Measurements from ENCODE around the gene AMZ2.

The AMZ2 gene

DNA sequence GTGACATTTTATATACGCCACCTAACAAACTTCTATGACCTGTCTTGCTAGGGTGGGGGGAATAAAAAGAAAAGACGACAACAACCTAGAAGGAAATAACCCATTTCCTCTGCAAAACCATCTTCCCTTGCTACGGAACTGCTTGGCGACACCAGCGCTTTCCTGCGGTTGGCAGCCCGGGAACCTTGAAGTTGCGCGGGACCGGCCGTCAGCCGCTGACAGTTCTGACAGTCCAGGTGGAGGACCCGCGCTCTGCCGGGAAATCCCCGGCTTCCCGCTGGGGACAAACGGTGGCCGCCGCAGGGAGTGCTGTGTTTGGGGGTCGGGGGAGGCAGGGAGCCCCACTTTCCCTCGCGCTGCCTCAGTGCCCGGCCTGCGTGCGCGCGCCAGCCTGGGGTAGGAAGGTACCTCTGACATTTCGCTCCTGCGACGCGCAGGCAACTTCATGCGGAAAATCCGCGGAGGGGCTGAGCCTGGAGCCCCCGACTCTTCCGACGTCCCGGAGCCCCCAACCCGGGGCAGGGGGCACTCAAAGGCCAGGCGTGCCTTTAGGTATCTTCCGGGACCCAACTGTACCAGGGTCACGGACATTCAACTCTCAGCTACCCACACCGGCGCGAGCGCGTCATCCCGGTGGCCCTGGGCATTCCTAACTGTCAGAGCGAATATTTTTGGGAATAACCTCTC is 42.6 kb downstream of the AMZ2 start:
- in situ Hi-C loops (cut with MboI; ENCODE audit: low sequenced_read_pairs), result no loop called here

DNA sequence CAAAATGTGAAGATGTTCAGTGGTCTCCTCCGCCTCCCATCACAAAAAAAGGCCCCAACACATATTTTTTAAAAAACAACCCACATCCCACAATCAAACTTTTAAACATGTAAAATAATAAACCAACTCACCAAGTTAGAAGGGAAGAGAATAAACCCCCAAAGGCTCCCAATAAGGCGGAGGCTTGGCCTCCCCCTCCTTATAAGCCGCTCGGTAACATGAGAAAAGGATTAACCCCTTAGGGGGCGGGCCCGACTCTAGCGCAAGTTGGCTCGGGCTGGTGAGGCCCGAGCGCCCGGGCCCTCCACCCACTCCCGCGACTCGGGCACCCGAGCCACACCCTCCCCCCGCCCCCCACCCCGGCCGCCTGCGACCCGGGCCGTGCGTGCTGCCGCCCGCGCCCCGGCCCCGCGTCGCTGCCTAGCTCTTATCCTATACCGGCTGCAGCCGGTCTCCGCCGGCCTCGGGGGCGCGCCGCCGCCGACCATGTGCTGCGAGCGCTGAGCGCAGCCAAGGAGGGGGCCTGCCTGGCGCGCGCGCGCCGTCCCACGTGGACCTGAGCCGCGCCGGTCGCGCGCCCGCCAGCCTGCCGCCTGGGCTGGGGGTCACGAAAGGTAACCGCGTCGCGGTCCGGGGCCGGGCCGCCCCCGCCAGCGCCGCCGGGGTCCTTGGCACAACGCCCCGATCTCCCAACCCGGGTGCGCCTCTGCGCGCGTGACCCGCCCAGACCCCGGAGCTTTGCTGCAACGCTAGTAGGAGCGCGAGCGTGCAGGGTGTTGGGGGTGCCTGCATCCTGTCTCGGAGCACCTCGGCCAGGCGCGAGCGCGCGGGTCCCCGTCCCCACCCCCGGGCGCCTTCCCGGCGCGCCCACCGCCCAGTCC is 43.4 kb downstream of the AMZ2 start, which contains the start of the genes ARSG and SLC16A6:
ARSG (plus strand) TSS at position 541 of the 881 bp plus-strand sequence. CDS start 15,999 bp downstream, outside the sequence.
SLC16A6 (minus strand) TSS at position 173 of the 881 bp plus-strand sequence. CDS start 12,807 bp downstream, outside the sequence.
- in situ Hi-C loops (cut with MboI; ENCODE audit: low sequenced_read_pairs), result no loop called here

DNA sequence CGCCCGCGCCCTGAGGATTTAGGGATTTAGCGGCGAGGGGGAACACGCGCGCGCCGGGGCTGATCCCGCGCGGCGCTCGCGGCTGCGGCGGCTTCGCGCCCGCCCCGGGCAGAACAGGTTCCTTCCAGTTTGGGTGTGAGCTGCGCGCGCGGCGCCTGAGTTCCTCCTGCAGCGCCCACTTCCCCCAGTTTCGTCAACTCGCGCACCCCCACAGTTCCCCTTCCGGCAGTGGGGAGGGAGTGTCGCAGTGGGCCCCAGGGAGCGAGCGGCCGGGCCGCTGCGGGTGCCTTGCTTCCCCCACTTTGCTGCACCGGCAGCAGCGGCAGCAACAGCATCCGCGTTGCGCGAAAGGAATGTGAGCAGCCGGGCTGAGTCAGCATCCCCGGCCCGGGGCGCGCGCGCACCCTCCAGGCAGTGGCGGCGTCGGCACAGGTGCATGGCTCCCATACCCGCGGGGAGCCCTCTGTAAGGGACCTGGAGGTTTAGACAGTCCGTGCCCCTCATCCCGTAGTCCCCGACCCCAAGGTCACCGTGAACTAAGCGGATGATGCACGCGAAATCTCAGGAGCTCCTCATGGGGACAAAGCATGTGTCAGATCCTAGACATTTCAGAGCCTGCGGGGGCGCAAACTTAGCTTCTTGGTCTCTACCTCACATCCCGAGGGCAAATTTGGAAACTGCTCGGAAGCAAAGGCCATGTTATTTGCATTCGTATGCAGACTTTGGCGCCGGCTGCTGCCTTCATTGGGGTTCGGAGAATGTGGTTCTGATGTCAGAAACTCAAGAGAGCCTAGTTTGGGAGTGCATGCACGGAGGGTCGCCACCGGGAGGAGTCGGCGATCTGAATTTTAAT is 44.2 kb downstream of the AMZ2 start:
- in situ Hi-C loops (cut with MboI; ENCODE audit: low sequenced_read_pairs), result no loop called here

DNA sequence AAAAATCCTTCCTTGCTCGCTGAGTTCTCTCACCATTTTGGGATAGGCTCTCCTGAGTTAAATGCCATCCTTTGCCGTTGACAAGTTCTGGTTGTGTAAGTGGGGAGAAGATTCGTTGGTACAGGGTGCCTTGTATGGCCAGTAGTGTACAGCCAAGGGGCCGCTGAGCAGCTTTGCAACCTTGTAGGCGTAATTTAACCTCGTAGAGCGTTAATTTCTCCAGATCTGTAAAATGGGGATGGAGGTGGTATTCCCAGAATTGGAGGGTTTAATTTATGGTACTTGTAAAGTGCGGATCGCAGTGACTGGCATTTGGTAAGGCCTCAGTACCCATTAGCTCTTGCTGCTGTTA is 44.8 kb downstream of the AMZ2 start:
- in situ Hi-C loops (cut with MboI; ENCODE audit: low sequenced_read_pairs), result no loop called here

DNA sequence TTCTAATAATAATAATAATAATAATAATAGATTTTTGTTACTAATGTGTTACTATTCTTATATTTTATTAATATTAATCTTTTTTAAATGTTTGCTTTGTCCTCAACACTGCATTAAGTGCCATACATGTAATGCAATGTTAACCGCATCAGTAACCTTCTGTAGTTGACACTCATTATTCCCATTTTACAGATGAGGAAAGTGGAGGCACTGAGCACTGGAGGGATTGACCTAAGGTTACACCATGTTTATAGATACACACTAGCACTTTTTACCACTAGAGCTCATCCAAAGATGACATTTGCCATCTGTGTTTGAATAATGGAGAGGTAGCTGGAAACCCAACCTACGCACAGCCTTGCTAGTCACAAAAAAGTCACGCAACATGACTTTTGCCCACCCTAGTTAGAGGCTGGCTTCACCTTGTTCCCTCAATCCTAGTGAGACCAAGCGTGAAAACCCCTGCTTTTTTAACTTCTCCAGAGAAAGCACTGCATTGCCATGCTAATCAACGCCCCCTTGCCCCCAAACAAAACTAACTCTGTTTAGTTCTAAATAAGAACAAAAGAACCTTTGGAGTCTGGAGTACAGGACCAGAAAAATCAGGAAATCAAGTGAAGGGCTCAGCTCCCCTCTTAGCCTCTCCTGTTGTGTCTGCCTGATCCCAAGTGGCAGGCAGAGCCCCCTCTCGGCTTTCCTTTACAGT is 45.8 kb downstream of the AMZ2 start:
- in situ Hi-C loops (cut with MboI; ENCODE audit: low sequenced_read_pairs), result no loop called here

DNA sequence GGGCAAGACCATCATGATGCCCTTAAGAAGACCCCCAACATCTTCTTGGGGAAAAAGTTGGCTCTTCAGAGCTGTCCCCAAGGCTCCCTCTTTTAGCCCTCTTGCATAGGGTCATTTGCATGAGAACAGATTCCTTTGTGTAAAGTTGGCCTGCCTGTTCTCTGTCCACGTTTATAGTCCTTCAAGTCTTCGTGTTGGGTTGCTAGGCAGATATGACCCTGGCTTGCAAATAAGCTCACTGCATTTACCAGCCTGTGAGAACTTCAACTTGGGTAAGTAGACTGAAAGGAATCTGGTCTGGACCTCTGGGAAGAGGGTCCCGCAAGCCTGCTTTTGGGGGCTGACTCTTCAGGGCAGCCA is 46.3 kb downstream of the AMZ2 start:
- in situ Hi-C loops (cut with MboI; ENCODE audit: low sequenced_read_pairs), result no loop called here

DNA sequence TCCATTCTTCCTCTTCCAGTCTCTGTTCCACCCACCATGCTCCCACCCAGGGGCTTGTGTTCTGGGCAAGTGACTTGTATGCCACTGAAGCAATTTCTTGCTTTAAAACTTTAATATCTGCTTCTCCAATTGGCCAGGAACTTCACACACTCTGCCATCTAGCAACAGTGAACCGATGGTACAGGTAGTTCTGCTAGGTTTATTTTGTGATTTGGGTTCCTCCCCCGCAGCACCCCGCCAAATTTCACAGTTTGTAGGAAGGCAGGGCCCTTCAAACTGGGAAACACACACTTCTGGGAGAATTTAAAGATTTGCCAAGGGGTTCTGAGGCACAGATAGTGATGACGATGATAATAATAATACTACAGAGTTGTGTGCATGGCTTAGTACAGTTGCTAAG is 46.8 kb downstream of the AMZ2 start:
- in situ Hi-C loops (cut with MboI; ENCODE audit: low sequenced_read_pairs), result no loop called here

DNA sequence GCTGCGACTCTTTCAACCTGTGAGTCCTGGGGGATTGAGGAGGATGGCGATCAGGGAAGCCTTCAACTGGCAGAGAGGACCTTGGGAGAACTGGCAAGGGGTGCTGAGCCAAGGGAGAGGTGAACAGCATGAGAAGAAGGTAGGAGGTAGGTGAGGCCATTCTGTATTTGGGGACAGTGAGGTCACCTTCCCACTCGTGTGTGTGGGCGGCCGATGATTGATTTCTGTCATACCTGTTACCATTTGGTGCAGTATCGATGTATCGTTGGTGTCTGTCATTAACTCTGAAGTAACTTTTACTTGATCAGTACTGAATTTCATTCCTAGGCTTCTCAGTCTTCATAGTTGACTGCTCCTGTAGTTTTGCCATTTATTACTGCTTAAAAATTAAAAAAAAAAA is 47.2 kb downstream of the AMZ2 start:
- in situ Hi-C loops (cut with MboI; ENCODE audit: low sequenced_read_pairs), result no loop called here

DNA sequence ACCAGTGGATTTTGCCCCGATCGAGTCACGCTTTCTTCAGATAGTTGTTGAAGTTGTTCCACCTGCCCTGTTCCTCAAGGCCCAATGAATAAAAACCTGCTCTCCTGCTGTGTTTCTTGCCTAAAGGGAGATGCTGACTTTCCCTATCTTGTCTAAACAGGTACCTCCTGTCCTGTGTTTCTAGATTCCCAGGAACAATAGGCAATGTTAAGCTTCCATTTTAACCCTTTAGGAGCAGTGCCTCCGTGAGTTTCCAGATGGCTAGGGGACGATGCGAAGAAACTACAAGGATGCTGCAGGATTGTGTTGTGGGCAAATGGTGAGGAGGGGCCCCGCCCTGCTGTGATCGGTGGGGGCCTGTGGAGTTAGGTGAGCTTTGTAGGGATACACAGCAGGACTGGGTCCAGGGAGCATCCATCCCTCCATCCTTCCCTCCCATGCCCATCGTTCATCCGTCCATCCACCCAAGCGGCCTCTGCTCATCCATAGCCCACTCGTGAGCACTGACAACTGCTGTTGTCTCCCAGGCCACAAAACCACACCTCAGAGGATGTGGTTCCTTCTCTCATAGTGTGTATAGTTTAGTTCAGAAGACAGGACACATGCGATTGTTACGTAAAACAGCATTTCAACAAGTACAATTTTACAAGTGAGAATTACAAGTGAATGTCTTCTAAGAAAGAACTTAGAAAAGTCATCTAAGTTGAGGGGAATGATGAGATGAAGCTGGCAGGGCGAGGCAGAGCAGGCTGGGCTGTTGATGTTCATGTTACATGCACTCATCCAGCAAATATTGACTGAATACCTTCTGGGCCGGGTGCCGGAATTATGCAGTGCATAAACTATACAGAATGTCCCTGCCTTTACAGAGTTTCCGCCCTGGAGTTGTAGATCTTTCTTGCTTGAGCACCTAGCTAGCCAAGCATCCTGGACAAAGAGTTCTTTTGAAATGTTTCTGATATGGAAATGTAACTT is 48.7 kb downstream of the AMZ2 start:
- in situ Hi-C loops (cut with MboI; ENCODE audit: low sequenced_read_pairs), result no loop called here

DNA sequence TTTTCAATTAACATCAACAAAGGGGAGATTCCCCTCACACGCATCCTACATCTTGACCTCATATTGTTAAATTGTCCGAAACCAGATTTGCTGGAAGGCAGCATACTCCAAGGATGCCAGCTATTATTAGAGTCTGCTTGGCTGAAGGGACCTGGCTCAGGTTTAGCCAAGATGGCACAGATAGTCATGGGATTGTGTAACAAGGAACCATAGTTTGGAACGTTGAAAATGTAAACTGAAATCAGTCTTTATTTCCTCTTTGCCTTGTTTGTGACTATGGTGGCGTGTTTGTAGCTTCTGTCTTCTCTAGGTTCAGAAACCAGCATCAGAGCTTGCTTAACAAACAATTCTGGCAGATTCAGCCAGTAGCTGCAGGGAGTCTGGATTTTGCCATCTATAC is 49.4 kb downstream of the AMZ2 start:
- in situ Hi-C loops (cut with MboI; ENCODE audit: low sequenced_read_pairs), result no loop called here

DNA sequence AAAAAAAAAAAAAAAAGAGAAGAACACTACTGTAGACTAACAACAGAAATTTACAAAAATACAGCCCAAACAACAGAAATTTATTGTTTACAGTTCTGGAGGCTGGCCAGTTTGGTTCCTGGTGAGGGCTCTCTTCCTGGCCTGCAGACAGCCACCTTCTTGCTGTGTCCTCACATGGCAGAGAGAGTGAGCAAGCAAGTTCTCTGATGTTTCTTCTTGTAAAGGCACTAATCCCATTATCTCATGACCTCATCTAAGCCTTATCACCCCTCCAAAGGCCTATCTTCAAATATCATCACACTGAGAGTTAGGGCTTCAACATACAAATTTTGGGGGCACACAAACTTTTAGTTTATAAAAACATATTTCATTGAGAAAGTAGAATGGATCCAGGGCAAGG is 50.8 kb downstream of the AMZ2 start:
- in situ Hi-C loops (cut with MboI; ENCODE audit: low sequenced_read_pairs), result no loop called here

DNA sequence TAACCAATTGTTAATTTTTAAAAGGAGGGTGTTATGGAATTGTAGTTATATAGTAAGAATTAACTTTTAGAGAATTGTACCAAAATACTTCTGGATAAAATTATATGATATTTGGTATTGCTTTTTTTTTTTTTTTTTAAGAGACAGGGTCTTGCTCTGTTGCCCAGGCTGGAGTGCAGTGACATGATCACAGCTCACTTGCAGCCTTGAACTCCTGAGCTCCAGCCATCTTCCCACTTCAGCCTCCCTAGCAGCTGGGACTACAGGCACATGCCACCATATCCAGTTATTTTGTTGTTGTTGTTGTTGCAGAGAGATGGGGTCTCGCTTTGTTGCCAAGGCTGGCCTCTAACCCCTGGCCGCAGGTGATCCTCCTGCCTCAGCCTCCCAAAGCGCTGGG is 52.0 kb downstream of the AMZ2 start:
- in situ Hi-C loops (cut with MboI; ENCODE audit: low sequenced_read_pairs), result no loop called here

DNA sequence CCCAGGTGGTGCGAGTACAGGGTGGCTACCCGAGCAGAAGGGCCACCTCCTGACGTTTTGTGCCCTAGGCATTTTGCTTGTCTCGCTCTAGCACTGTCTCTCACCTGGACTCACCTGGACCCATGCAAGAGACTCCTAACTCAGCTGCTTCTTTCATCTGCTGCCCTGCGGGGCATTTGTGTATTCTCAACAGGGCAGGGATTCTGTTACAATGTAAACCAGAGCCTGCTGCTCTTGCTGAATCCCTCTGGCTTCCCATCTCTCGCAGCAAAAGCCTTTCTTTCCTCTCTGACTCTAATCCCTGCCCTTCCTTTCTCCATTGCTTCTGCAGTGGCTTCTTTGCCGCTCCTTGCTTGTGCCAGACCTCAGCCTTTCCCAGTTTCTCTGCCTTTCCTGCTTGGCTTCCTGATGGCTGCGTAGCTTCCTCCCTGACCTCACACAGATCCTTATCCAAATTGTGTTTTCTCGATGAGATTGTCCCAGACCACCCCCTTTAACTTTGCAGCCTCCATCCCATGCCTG is 53.7 kb downstream of the AMZ2 start:
- in situ Hi-C loops (cut with MboI; ENCODE audit: low sequenced_read_pairs), result no loop called here

DNA sequence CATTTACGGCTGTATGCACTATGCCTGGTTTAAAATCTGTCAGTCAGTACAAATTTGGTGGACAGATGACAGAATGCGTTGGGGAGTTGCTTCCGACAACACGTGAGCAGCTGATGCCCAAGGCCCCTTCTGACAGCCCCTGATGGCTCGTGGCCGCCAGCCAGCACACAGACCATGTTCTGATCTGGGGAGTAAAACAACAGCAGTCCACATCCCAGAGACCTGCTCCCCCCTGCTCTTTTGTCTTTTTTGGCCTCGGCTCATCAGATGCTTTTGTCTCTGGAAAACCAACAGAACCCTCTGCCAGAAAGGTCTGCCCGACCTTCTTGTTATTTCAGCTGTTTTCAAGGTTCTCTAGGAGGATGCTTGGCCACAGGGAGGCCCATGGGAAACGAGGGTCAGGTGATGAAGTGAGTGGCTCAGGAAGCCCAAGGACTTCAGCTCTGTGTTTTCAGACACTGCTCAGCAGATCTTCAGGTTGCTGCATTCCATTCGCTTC is 54.3 kb downstream of the AMZ2 start:
- in situ Hi-C loops (cut with MboI; ENCODE audit: low sequenced_read_pairs), result no loop called here

DNA sequence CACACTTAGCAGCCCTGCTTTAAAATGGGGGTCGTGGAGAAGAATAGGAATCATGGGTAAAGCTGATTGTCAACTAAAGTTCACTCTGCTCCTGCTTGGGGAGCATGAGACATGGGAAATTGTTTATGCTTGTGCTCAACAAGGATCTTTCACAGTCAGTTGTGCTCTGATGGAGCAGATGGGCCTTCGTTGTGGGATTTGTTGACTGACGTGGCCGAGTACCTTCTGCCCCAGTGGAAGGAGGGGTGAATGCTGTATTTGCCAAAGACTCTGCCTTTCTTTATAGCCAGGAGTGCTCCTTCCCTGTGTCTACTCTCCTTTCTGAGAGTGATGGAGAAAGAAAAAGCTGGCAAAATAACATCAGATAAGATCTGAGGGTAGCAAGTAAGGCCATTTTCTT is 54.8 kb downstream of the AMZ2 start:
- in situ Hi-C loops (cut with MboI; ENCODE audit: low sequenced_read_pairs), result no loop called here

DNA sequence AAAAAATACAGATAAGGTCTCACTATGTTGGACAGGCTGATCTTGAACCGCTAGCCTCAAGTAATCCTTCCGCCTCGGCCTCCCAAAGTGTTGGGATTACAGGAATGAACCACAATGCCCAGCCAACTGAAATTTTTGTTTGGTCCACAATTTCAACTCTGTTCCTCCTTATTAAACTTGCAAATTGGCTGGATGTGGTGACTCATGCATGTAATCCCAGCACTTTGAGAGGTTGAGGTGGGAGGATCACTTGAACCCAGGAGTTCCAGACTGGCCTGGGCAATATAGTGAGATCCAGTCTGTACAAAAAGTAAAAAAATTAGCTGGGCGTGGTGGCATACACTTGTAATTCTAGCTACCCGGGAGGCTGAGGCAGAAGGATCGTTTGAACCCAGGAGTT is 56.9 kb downstream of the AMZ2 start:
- in situ Hi-C loops (cut with MboI; ENCODE audit: low sequenced_read_pairs), result no loop called here

DNA sequence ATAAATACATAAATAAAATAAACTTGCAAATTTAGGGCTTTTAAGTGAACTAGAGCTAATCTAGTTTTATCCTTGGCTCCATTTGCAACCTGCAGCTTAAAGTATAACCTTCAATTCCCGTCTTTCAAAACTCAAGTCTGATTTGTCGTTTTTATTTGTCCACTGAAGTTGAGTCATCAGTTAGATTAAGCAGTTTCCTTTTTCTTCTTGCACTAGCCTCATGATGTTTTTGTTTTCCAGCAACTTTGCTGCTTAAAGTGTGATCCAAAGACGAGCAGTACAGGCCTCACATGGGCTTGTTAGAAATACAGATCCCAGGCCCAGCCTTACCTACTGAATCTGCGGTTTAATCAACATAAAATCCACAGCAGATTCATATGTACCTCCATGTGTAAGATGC is 57.3 kb downstream of the AMZ2 start:
- in situ Hi-C loops (cut with MboI; ENCODE audit: low sequenced_read_pairs), result no loop called here

All from HL-60/S4 treated with retinoic acid at 250 ng/mL for 4 days and 3 days (cell line).